ENCODE data around the gene PIK3R6.

Gene PIK3R6

GRCh38 chr17:8849311-8850041 is 18.0 kb downstream of the PIK3R6 start:
- DNase-seq: no peak

- DNase-seq: no peak
Measured at GRCh38 chr17:8847891-8848290, 19.6 kb downstream of the PIK3R6 start.

GRCh38 chr17:8846768-8847211 is 20.7 kb downstream of the PIK3R6 start:
- DNase-seq: no peak

- DNase-seq: no peak
Measured at GRCh38 chr17:8844229-8845218, 22.9 kb downstream of the PIK3R6 start.

GRCh38 chr17:8843344-8843743 is 24.1 kb downstream of the PIK3R6 start:
- no peak for DNase-seq

- no peak for DNase-seq
Measured at GRCh38 chr17:8841844-8842243, 25.6 kb downstream of the PIK3R6 start.

GRCh38 chr17:8839410-8839935 is 28.0 kb downstream of the PIK3R6 start:
- DNase-seq: no peak

- DNase-seq: no peak
Measured at GRCh38 chr17:8838551-8839095, 28.9 kb downstream of the PIK3R6 start.

- DNase-seq: no peak
Measured at GRCh38 chr17:8837563-8838075, 29.9 kb downstream of the PIK3R6 start.

GRCh38 chr17:8836821-8837562 is 30.5 kb downstream of the PIK3R6 start:
- no peak for DNase-seq

- no peak for DNase-seq
Measured at GRCh38 chr17:8835631-8836364, 31.7 kb downstream of the PIK3R6 start.

- DNase-seq: no peak
Measured at GRCh38 chr17:8835106-8835505, 32.4 kb downstream of the PIK3R6 start.

- peak; percentile 7 to 10 for DNase-seq
Measured at GRCh38 chr17:8832711-8833352, 34.6 kb downstream of the PIK3R6 start.

GRCh38 chr17:8831234-8831849 is 36.1 kb downstream of the PIK3R6 start:
- no peak for DNase-seq

- no peak for DNase-seq
Measured at GRCh38 chr17:8830141-8830540, 37.3 kb downstream of the PIK3R6 start.

- no peak for DNase-seq
Measured at GRCh38 chr17:8829036-8829941, 38.2 kb downstream of the PIK3R6 start.

GRCh38 chr17:8828517-8828875 is 39.0 kb downstream of the PIK3R6 start:
- no peak for DNase-seq

GRCh38 chr17:8826808-8827435 is 40.6 kb downstream of the PIK3R6 start:
- DNase-seq: no peak

GRCh38 chr17:8825802-8826201 is 41.7 kb downstream of the PIK3R6 start:
- DNase-seq: no peak

Data from activated CD4-positive, alpha-beta T cell treated with anti-CD3 and anti-CD28 coated beads, Interleukin-2, amount 50 U/mL, for 4 hours (primary cell).